Measurements from ENCODE around the gene PHF3. TPM values are rescaled to one million over a fixed set of nuclear protein-coding genes. Genes with fewer than 3 reads are reported as not detected.

Gene PHF3
- total RNA-seq, 1 donor from 2014 or later: 38.7 TPM

- DNase-seq: no peak
- H3K27me3 Mint-ChIP-seq (ENCODE audit: unreplicated experiment): no peaks in the 10 kb centered on the region
- H3K27ac Mint-ChIP-seq (ENCODE audit: unreplicated experiment): no peak overlapping the region
- no peak for TF ChIP-seq CTCF (IDR thresholded peaks at IDR 0.05; ENCODE audit: partially characterized antibody, unreplicated experiment)
- H3K4me3 Mint-ChIP-seq (ENCODE audit: unreplicated experiment): no peak overlapping the region
- no peaks in the 10 kb centered on the region for H3K4me1 Mint-ChIP-seq (ENCODE audit: low read depth, unreplicated experiment)
- peaks cover 2% of the 10 kb centered on the region for H3K9me3 Mint-ChIP-seq (ENCODE audit: unreplicated experiment)
- no peaks in the 10 kb centered on the region for H3K36me3 Mint-ChIP-seq (ENCODE audit: unreplicated experiment)
These were observed 105.1 kb downstream of the PHF3 start for GRCh38 chr6:63740709-63741108.

DNA sequence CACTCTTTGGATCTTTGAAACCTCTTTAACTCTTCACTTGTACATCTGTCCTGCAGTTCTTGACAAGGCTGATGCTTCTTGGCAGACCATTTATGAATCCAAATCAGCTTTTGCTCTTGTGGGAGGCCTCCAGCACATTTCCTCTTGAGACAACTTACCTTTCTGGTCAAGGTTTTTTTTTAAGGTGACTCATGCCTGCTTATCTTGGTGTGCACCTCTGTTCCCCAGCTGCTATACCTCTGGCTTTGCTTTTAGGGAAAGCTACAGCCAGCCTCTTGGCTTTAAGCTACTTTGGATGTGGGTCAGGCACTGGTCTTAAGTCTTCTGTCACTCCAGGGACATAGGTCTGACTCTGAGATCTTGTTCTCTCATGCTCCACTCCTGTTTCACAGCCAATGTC lies 106.5 kb downstream of the PHF3 start:
- Mint-ChIP-seq H3K27ac (ENCODE audit: unreplicated experiment) (no peak overlapping the region), H3K4me3 (ENCODE audit: unreplicated experiment) (no peak overlapping the region), H3K36me3 (ENCODE audit: unreplicated experiment) (peaks cover 5% of the 10 kb centered on the region), H3K27me3 (ENCODE audit: unreplicated experiment) (no peaks in the 10 kb centered on the region), H3K9me3 (ENCODE audit: unreplicated experiment) (peaks cover 2% of the 10 kb centered on the region), H3K4me1 (ENCODE audit: low read depth, unreplicated experiment) (no peaks in the 10 kb centered on the region)
- no peak for TF ChIP-seq CTCF (IDR thresholded peaks at IDR 0.05; ENCODE audit: partially characterized antibody, unreplicated experiment)
- no peak for DNase-seq

DNA sequence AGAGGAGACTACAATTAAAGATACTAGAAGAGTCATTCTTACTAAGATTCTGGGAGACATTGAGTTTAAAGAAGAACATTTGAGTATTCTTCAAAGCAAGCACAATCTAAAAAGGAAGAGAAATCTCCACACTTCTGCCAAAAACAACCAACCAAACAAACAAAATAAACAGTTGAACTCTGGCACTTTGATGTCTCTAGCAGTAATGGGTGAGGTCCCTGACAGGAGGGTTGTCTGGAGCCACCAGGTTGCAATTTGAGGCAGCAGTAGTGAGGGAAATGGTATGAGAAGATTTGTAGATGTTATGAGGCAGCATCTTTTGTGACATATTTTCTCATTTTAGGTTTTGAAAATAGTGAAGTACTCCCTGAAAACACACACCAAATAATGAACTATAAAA lies 108.1 kb downstream of the PHF3 start:
- H3K36me3 Mint-ChIP-seq (ENCODE audit: unreplicated experiment): peaks cover 13% of the 10 kb centered on the region
- H3K9me3 Mint-ChIP-seq (ENCODE audit: unreplicated experiment): peaks cover 2% of the 10 kb centered on the region
- no peak overlapping the region for H3K4me3 Mint-ChIP-seq (ENCODE audit: unreplicated experiment)
- H3K4me1 Mint-ChIP-seq (ENCODE audit: low read depth, unreplicated experiment): no peaks in the 10 kb centered on the region
- no peak for TF ChIP-seq CTCF (IDR thresholded peaks at IDR 0.05; ENCODE audit: partially characterized antibody, unreplicated experiment)
- DNase-seq: no peak
- no peak overlapping the region for H3K27ac Mint-ChIP-seq (ENCODE audit: unreplicated experiment)
- H3K27me3 Mint-ChIP-seq (ENCODE audit: unreplicated experiment): no peaks in the 10 kb centered on the region

DNA sequence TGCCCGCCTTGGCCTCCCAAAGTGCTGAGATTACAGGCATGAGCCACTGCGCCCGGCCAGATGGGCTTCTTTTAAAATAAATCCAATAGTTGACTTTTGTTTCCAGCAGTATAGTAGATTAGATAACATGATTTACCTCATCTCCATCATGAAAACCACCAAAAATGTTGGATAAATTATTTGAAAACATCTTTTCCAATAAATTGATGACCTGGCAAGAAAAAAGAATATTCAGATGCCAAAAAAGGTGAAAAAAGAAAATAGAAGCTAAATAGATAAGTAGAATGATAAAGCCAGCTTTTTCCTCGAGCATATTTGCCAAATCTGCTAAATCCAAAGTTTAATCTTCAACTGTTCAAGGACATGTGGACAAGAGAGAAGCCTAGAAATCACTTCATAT lies 109.2 kb downstream of the PHF3 start:
- Mint-ChIP-seq H3K4me3 (ENCODE audit: unreplicated experiment) (no peak overlapping the region), H3K27me3 (ENCODE audit: unreplicated experiment) (no peaks in the 10 kb centered on the region), H3K9me3 (ENCODE audit: unreplicated experiment) (peaks cover 2% of the 10 kb centered on the region), H3K36me3 (ENCODE audit: unreplicated experiment) (peaks cover 13% of the 10 kb centered on the region), H3K27ac (ENCODE audit: unreplicated experiment) (no peak overlapping the region), H3K4me1 (ENCODE audit: low read depth, unreplicated experiment) (no peaks in the 10 kb centered on the region)
- no peak for TF ChIP-seq CTCF (IDR thresholded peaks at IDR 0.05; ENCODE audit: partially characterized antibody, unreplicated experiment)
- no peak for DNase-seq

- Mint-ChIP-seq H3K27ac (ENCODE audit: unreplicated experiment) (no peak overlapping the region), H3K4me3 (ENCODE audit: unreplicated experiment) (no peak overlapping the region), H3K4me1 (ENCODE audit: low read depth, unreplicated experiment) (no peaks in the 10 kb centered on the region), H3K27me3 (ENCODE audit: unreplicated experiment) (no peaks in the 10 kb centered on the region), H3K36me3 (ENCODE audit: unreplicated experiment) (peaks cover 13% of the 10 kb centered on the region), H3K9me3 (ENCODE audit: unreplicated experiment) (no peaks in the 10 kb centered on the region)
- DNase-seq: no peak
- TF ChIP-seq CTCF (IDR thresholded peaks at IDR 0.05; ENCODE audit: partially characterized antibody, unreplicated experiment): no peak
These were observed 110.2 kb downstream of the PHF3 start for GRCh38 chr6:63745784-63746183.
